ENCODE results near the gene PTPRM. TPM values are rescaled to one million over a fixed set of nuclear protein-coding genes. Genes with fewer than 3 reads are reported as not detected.

Gene PTPRM
- total RNA-seq, 4 donors from 2014 or later: 81.5 to 98.9 (median 86.8) TPM

- no peaks in the 10 kb centered on the region for H3K9me3 ChIP-seq
- peaks cover 0 to 6% of the 10 kb centered on the region in 2 donors for H3K36me3 ChIP-seq
- 54 to 78% methylated on average over 6 to 8 of the region's 9 CpGs for WGBS, 2 donors (ENCODE audit: low coverage in 1 of 2)
- H3K27ac ChIP-seq: peak overlapping the region in 1 of 4 donors; percentile 4
- peaks cover 0 to 37% (median 9%) of the 10 kb centered on the region in 3 donors for H3K4me1 ChIP-seq
- ATAC-seq: peak; percentile 45
- H3K4me3 ChIP-seq: no peak overlapping the region
- no peaks in the 10 kb centered on the region for H3K27me3 ChIP-seq
- TF ChIP-seq POLR2AphosphoS5 (IDR thresholded peaks at IDR 0.05) (no peak), EP300 (IDR thresholded peaks at IDR 0.05) (no peak), POLR2A (IDR thresholded peaks at IDR 0.05) (no peak)
- TF ChIP-seq, protein P1, sequence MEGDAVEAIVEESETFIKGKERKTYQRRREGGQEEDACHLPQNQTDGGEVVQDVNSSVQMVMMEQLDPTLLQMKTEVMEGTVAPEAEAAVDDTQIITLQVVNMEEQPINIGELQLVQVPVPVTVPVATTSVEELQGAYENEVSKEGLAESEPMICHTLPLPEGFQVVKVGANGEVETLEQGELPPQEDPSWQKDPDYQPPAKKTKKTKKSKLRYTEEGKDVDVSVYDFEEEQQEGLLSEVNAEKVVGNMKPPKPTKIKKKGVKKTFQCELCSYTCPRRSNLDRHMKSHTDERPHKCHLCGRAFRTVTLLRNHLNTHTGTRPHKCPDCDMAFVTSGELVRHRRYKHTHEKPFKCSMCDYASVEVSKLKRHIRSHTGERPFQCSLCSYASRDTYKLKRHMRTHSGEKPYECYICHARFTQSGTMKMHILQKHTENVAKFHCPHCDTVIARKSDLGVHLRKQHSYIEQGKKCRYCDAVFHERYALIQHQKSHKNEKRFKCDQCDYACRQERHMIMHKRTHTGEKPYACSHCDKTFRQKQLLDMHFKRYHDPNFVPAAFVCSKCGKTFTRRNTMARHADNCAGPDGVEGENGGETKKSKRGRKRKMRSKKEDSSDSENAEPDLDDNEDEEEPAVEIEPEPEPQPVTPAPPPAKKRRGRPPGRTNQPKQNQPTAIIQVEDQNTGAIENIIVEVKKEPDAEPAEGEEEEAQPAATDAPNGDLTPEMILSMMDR (IDR thresholded peaks at IDR 0.05): no peak
These were observed 255.6 kb downstream of the PTPRM start for GRCh38 chr18:7822435-7823331.

GRCh38 chr18:7824970-7825369 is 257.9 kb downstream of the PTPRM start:
- ATAC-seq: no peak

GRCh38 chr18:7830468-7830867 is 263.4 kb downstream of the PTPRM start:
- 77 to 97% methylated on average over 2 to 3 of the region's 3 CpGs for WGBS, 2 donors (ENCODE audit: low coverage in 1 of 2)
- H3K4me3 ChIP-seq: no peak overlapping the region
- no peak for ATAC-seq
- no peaks in the 10 kb centered on the region for H3K4me1 ChIP-seq
- H3K27me3 ChIP-seq: no peaks in the 10 kb centered on the region
- H3K27ac ChIP-seq: no peak overlapping the region
- no peaks in the 10 kb centered on the region for H3K36me3 ChIP-seq
- TF ChIP-seq POLR2A (IDR thresholded peaks at IDR 0.05): no peak
- no peak for TF ChIP-seq POLR2AphosphoS5 (IDR thresholded peaks at IDR 0.05)
- no peak for TF ChIP-seq EP300 (IDR thresholded peaks at IDR 0.05)
- TF ChIP-seq, protein P1 (IDR thresholded peaks at IDR 0.05): no peak
- peaks cover 0 to 8% (median 0%) of the 10 kb centered on the region in 3 donors for H3K9me3 ChIP-seq

More at GRCh38 chr18:7824970-7825369, 257.9 kb downstream of the PTPRM start:
- Histone ChIP-seq H3K27ac (no peak overlapping the region), H3K36me3 (no peaks in the 10 kb centered on the region), H3K4me1 (peaks cover 0 to 33% (median 9%) of the 10 kb centered on the region in 3 donors), H3K27me3 (no peaks in the 10 kb centered on the region), H3K9me3 (no peaks in the 10 kb centered on the region), H3K4me3 (no peak overlapping the region)
- 70 to 74% methylated on average over 3 to 4 of the region's 5 CpGs for WGBS, 2 donors (ENCODE audit: low coverage in 1 of 2)
- no peak for TF ChIP-seq POLR2AphosphoS5 (IDR thresholded peaks at IDR 0.05)
- TF ChIP-seq, protein P1 (IDR thresholded peaks at IDR 0.05): no peak

DNA sequence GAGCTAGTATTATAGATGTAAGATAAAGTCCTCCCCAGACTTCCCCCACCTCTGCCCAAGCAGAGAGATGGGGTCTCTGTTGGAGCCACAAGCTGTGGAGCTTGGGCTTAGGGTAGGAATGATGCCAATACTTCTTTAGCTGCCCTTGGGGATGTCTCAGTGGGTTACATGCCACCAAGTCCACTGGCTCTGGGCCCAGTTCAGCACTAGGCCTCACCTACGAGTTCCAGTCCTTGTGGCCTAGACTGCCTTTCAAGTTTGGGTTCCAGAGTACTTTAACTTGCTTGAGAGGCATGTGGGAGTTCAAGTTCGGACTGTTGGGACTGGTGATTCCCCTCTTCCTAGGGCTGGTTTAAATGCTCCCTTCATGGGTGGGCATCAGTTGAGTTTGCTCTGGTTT is 272.4 kb downstream of the PTPRM start:
- no peaks in the 10 kb centered on the region for H3K27me3 ChIP-seq
- H3K36me3 ChIP-seq: no peaks in the 10 kb centered on the region
- no peak overlapping the region for H3K4me3 ChIP-seq
- no peak for TF ChIP-seq POLR2AphosphoS5 (IDR thresholded peaks at IDR 0.05)
- TF ChIP-seq POLR2A (IDR thresholded peaks at IDR 0.05): no peak
- TF ChIP-seq EP300 (IDR thresholded peaks at IDR 0.05): no peak
- TF ChIP-seq, protein P1 (IDR thresholded peaks at IDR 0.05): no peak
- H3K9me3 ChIP-seq: peaks cover 0 to 6% (median 0%) of the 10 kb centered on the region in 3 donors
- no peak for ATAC-seq
- no peak overlapping the region for H3K27ac ChIP-seq
- H3K4me1 ChIP-seq: peaks cover 0 to 19% (median 0%) of the 10 kb centered on the region in 3 donors
- WGBS, 2 donors (ENCODE audit: low coverage in 1 of 2): no CpG with 5 or more reads among the region's 2 CpGs

DNA sequence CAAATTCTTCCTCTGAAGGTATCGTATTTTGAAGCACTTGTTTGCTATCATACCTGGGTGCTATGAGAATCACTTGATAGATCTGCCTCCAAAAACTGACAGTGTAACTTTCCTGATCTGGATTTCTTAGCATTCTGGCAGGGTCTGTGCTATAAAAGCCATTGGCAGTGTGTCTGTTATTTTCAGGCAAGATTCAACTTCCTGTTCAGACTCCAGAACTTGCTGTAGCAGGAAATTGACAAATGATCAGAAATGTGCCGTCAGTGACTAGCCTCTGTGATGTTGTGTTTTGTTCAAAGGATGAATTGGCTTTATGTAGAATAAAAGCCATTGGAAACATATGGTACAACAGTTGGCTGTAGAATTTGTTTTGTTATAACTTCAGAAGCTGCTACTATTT is 273.3 kb downstream of the PTPRM start:
- Histone ChIP-seq H3K9me3 (peaks cover 0 to 9% (median 0%) of the 10 kb centered on the region in 3 donors), H3K4me3 (no peak overlapping the region), H3K4me1 (peaks cover 0 to 19% (median 0%) of the 10 kb centered on the region in 3 donors), H3K27ac (no peak overlapping the region), H3K36me3 (no peaks in the 10 kb centered on the region), H3K27me3 (no peaks in the 10 kb centered on the region)
- 0 to 13% methylated on average over 1 to 2 of the region's 2 CpGs for WGBS, 2 donors (ENCODE audit: low coverage in 1 of 2)
- TF ChIP-seq, protein P1 (IDR thresholded peaks at IDR 0.05): no peak
- TF ChIP-seq EP300 (IDR thresholded peaks at IDR 0.05) (no peak), POLR2AphosphoS5 (IDR thresholded peaks at IDR 0.05) (no peak), POLR2A (IDR thresholded peaks at IDR 0.05) (no peak)
- no peak for ATAC-seq

Data from gastroesophageal sphincter (tissue), 4 donors.